Muscle of arm (tissue), 12 donors: ENCODE results near the gene RTP3. TPM values are rescaled to one million over a fixed set of nuclear protein-coding genes. Genes with fewer than 3 reads are reported as not detected.
"Not testable (repeated sequence)": the region's sequence is repeated elsewhere in the genome, so short reads cannot be mapped to it uniquely, and the experiment has no call there.

Experiments used
- DNase-seq: peaks from one replicate; pipeline ENCODE4 v3.0.0-alpha.2; 2013
- polyA plus RNA-seq, 12 donors: library from polyadenylated mRNA; unstranded; fragments of 120-200 nt; gene quantifications; one replicate each; pipeline ENCODE4 v1.2.1, GENCODE V29; 2013; ENCODE audit not compliant: insufficient read length in 12 of 12

Gene RTP3
- polyA plus RNA-seq, 12 donors = 0.09 TPM; not detected in 11

GRCh38 chr3:46545818-46546630 is 48.2 kb downstream of the RTP3 start:
- no peak for DNase-seq

GRCh38 chr3:46546896-46547440 is 49.2 kb downstream of the RTP3 start:
- no peak for DNase-seq

GRCh38 chr3:46548611-46549010 is 50.8 kb downstream of the RTP3 start:
- DNase-seq = not testable (repeated sequence)

- DNase-seq = no peak
Measured at GRCh38 chr3:46549408-46549904, 51.7 kb downstream of the RTP3 start.

GRCh38 chr3:46549989-46550388 is 52.2 kb downstream of the RTP3 start:
- DNase-seq = no peak

Other genes with a start within 250 kb of the RTP3 start
- 1 to 10 TPM in 2 of 12 donors, under 1 TPM in 8, not detected in 2; 0.48 to 2.8 (median 0.82) TPM for gene CCR2, start 143.9 kb upstream of the RTP3 start, polyA plus RNA-seq
- under 1 TPM in 10 of 12 donors, not detected in 2; 0.25 to 0.73 (median 0.33) TPM for gene CCR5, start 127.0 kb upstream of the RTP3 start, polyA plus RNA-seq
- under 1 TPM in 10 of 12 donors, not detected in 2; 0.27 to 0.83 (median 0.53) TPM for gene CCRL2, start 90.7 kb upstream of the RTP3 start, polyA plus RNA-seq
- 1 to 10 TPM in 10 of 12 donors, not detected in 2; 1.0 to 6.1 (median 1.9) TPM for gene LTF, start 33.1 kb upstream of the RTP3 start, polyA plus RNA-seq
- 1 to 10 TPM in 11 of 12 donors, not detected in 1; 2.2 to 6.6 (median 4.2) TPM for gene LRRC2, start 68.3 kb downstream of the RTP3 start, polyA plus RNA-seq
- gene FAM240A, start 114.5 kb downstream of the RTP3 start, polyA plus RNA-seq = under 1 TPM in 10 of 12 donors, not detected in 2; 0.12 to 0.46 (median 0.31) TPM
- 10 to 100 TPM in 2 of 12 donors, 1 to 10 TPM in 9, not detected in 1; 3.1 to 24.7 (median 6.7) TPM for gene ALS2CL, start 195.7 kb downstream of the RTP3 start, polyA plus RNA-seq
- 1 to 10 TPM in 2 of 12 donors, under 1 TPM in 8, not detected in 2; 0.56 to 2.2 (median 0.82) TPM for gene TMIE, start 203.4 kb downstream of the RTP3 start, polyA plus RNA-seq
- 1 to 10 TPM in 1 of 12 donors, under 1 TPM in 7, not detected in 4; 0.10 to 1.1 (median 0.20) TPM for gene PRSS50, start 219.9 kb downstream of the RTP3 start, polyA plus RNA-seq